Endothelial cell of umbilical vein (primary cell): ENCODE data around the gene TTC3. TPM values are rescaled to one million over a fixed set of nuclear protein-coding genes. Genes with fewer than 3 reads are reported as not detected.
A peak's percentile ranks its signal among the peaks of the same experiment; 100 is the strongest.
"Not testable (repeated sequence)": the region's sequence is repeated elsewhere in the genome, so short reads cannot be mapped to it uniquely, and the experiment has no call there.

Source experiments
- BruUV-seq: library from RNA; stranded (reverse); fragments of 400-500 nt; replicated peaks from 2 replicates; lab custom pipeline; 2021; lab: Mats Ljungman, UMichigan
- CTCF ChIA-PET: fragments of 300-600, 350-600 bp; sonication (Branson Sonifier 250); formaldehyde crosslinking; loops from one replicate; lab custom pipeline; 2021; ENCODE audit warnings: antibody characterized with exemption, inconsistent platforms; lab: Charles Lee
- POLR2A ChIA-PET: fragments of 300-600, 350-600 bp; sonication (Branson Sonifier 250); formaldehyde crosslinking; loops from one replicate; lab custom pipeline; 2021; ENCODE audit warnings: antibody characterized with exemption, inconsistent platforms; lab: Charles Lee
- DNase-seq: peaks from one replicate; pipeline ENCODE4 v3.0.0-alpha.2; 2011; ENCODE audit warnings: low read depth, low spot score
- FAIRE-seq: peaks from 2 replicates; lab custom pipeline; 2011; peaks lifted over from hg19 to GRCh38; lab: Jason Lieb, UNC
- H2AFZ ChIP-seq: 2 replicates; pipeline ENCODE4 v1.6.0; 2012; ENCODE audit warnings: low read depth, low read length, control low read depth, inconsistent platforms
- H3K27ac ChIP-seq: 2 replicates; pipeline ENCODE4 v1.5.1; 2011; ENCODE audit warnings: low read depth, mild to moderate bottlenecking, control low read depth, low read length, moderate library complexity; ENCODE audit not compliant: insufficient read depth
- H3K27me3 ChIP-seq, 2 experiments: 2 replicates each; pipeline versions ENCODE4 v1.6.0 to v1.6.1; 2011; ENCODE audit warnings: low read length in 2 of 2, mixed read lengths in 1 of 2; ENCODE audit not compliant: control insufficient read depth in 2 of 2, insufficient read depth in 2 of 2
- H3K36me3 ChIP-seq, 2 experiments: 2 replicates in 1 of 2; 3 replicates in 1 of 2; pipeline ENCODE4 v1.5.1; 2011; ENCODE audit warnings: low read length in 2 of 2, mild to moderate bottlenecking in 1 of 2, moderate library complexity in 1 of 2; ENCODE audit not compliant: control insufficient read depth in 2 of 2, insufficient read depth in 2 of 2; ENCODE audit errors: extremely low read depth in 1 of 2
- H3K4me1 ChIP-seq: 3 replicates; pipeline ENCODE4 v1.5.1; 2011; ENCODE audit warnings: mild to moderate bottlenecking, low read length; ENCODE audit not compliant: control insufficient read depth, insufficient read depth; ENCODE audit errors: extremely low read depth
- H3K4me2 ChIP-seq: 2 replicates; pipeline ENCODE4 v1.6.1; 2011; ENCODE audit warnings: low read length, control low read depth, mixed read lengths; ENCODE audit not compliant: insufficient read depth
- H3K4me3 ChIP-seq, 3 experiments: fragments of 200-600 bp in 1 of 3; sonication (generic), shearing (Covaris generic) in 1 of 3; replicated peaks in 1 of 3; 2 replicates each; pipeline ENCODE4 v1.5.1; 2011 to 2016; ENCODE audit warnings: control low read depth in 3 of 3, low read length in 3 of 3, mild to moderate bottlenecking in 2 of 3, inconsistent platforms in 1 of 3, low read depth in 1 of 3, moderate library complexity in 1 of 3; ENCODE audit not compliant: insufficient read depth in 1 of 3
- H3K79me2 ChIP-seq: 2 replicates; pipeline ENCODE4 v1.6.0; 2012; ENCODE audit warnings: low read length, inconsistent platforms; ENCODE audit not compliant: control insufficient read depth, insufficient read depth
- H3K9ac ChIP-seq: replicated peaks from 2 replicates; pipeline ENCODE3; 2011; ENCODE audit warnings: low read length, control low read depth; ENCODE audit not compliant: insufficient read depth; ENCODE audit errors: extremely low read depth
- H3K9me1 ChIP-seq: replicated peaks from 3 replicates; pipeline ENCODE4 v1.6.0; 2011; ENCODE audit warnings: mild to moderate bottlenecking, low read length; ENCODE audit not compliant: control insufficient read depth, insufficient read depth; ENCODE audit errors: extremely low read depth
- H3K9me3 ChIP-seq: replicated peaks from 2 replicates; pipeline ENCODE4 v1.5.1; 2012; ENCODE audit warnings: low read length, inconsistent platforms; ENCODE audit not compliant: control insufficient read depth, insufficient read depth
- H4K20me1 ChIP-seq: replicated peaks from 2 replicates; pipeline ENCODE3; 2011; ENCODE audit warnings: mild to moderate bottlenecking, low read length; ENCODE audit not compliant: control insufficient read depth, insufficient read depth; ENCODE audit errors: extremely low read depth
- EZH2 ChIP-seq: IDR thresholded peaks from 2 replicates; pipeline ENCODE4 v1.6.1; 2012; ENCODE audit warnings: borderline replicate concordance, low read depth, mild to moderate bottlenecking, moderate library complexity, low read length, inconsistent platforms; ENCODE audit not compliant: severe bottlenecking
- FOS ChIP-seq: IDR thresholded peaks from 2 replicates; pipeline ENCODE4 v1.6.1; 2011; ENCODE audit warnings: mild to moderate bottlenecking, low read length, moderate library complexity, borderline replicate concordance; ENCODE audit not compliant: insufficient read depth
- GATA2 ChIP-seq: IDR thresholded peaks from 2 replicates; pipeline ENCODE4 v1.7.0; 2011; ENCODE audit warnings: low read depth, mild to moderate bottlenecking, moderate library complexity, mixed read lengths, low read length; ENCODE audit not compliant: insufficient read length, insufficient read depth
- JUN ChIP-seq: IDR thresholded peaks from 2 replicates; pipeline ENCODE4 v1.6.1; 2011; ENCODE audit warnings: borderline replicate concordance, low read depth; ENCODE audit not compliant: insufficient read length, insufficient read depth
- MYC ChIP-seq: IDR thresholded peaks from one replicate; pipeline ENCODE4 v1.6.1; 2011; ENCODE audit warnings: mild to moderate bottlenecking, low read depth, low read length
- POLR2A ChIP-seq: IDR thresholded peaks from 2 replicates; pipeline ENCODE4 v1.6.1; 2012; ENCODE audit warnings: low read depth, mild to moderate bottlenecking, control low read depth, low read length
- POLR2AphosphoS5 ChIP-seq: IDR thresholded peaks from 2 replicates; pipeline ENCODE4 v1.6.1; 2012; ENCODE audit warnings: low read depth, mild to moderate bottlenecking, control low read depth, low read length, moderate library complexity; ENCODE audit not compliant: insufficient read depth
- dilution Hi-C: fragments of 300-500 bp; cut with MboI; formaldehyde crosslinking; loops from one replicate; pipeline ENCODE4 v1.15.0; 2019; ENCODE audit warnings: low sequenced_read_pairs; ENCODE audit not compliant: extremely low pct_ligation_motif_present
- intact Hi-C: fragments of 100-400 bp; cut with micrococcal nuclease; formaldehyde crosslinking; loops from one replicate; pipeline ENCODE4 v1.10.0; 2022
- polyA plus RNA-seq, 4 experiments: library from polyadenylated mRNA; depleted of rRNA in 3 of 4; stranded (reverse) in 3 of 4; unstranded in 1 of 4; fragments of >200 nt; gene quantifications; 2 replicates each; pipeline versions ENCODE4 v1.2.1 to v1.2.3, GENCODE V29; 2011 to 2012; ENCODE audit warnings: missing spikeins in 1 of 4
- total RNA-seq: library from RNA; stranded (reverse); gene quantifications from 2 replicates; pipeline ENCODE4 v1.2.3, GENCODE V29; 2021
- TF ChIP-seq, protein P1 (sequence below), 2 donors: IDR thresholded peaks; 1 replicate in 1 of 2; 2 replicates in 1 of 2; pipeline ENCODE4 v1.5.1; 2011; ENCODE audit warnings: low read length in 2 of 2, mild to moderate bottlenecking in 2 of 2, moderate library complexity in 2 of 2, control low read depth in 1 of 2, inconsistent platforms in 1 of 2, low read depth in 1 of 2; ENCODE audit not compliant: insufficient read depth in 1 of 2; ENCODE audit errors: extremely low read depth in 1 of 2
- TF ChIP-seq, protein P2 (sequence below): IDR thresholded peaks from 2 replicates; pipeline ENCODE4 v1.6.1; 2011; ENCODE audit not compliant: insufficient read depth, insufficient read length

The TTC3 gene
- total and polyA plus RNA-seq, 2 donors (not counting 3 experiments of a cell fraction or from before 2014, with no cell fraction given) = 26.2 to 113 TPM

DNA sequence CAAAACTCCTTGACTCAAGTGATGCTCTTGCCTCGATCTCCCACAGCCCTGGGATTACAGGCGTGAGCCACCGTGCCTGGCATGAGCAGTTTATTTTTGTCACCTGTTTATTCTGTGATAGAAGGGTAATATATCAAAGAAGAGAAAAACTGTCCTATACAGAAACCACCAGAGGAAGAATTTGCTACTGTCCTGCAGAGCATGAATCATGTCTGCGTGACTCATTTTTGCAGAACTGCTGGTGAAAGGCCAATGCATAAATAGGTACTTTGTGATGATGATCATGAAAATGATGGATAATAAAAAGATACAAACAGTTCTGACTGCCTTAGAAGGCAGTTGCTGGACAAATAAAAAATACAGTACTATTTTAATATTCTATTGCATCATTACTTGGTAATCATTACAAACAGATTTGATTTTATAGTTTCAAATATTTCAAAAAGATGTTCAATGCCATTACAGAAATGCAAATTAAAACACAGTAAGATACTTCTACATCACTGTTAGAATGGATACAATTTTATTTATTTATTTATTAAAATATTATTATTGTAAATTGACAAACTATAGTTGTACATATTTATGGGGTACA lies 40.1 kb upstream of the TTC3 start:
- intact Hi-C loops = no loop called here
- CTCF ChIA-PET = no interaction called here

DNA sequence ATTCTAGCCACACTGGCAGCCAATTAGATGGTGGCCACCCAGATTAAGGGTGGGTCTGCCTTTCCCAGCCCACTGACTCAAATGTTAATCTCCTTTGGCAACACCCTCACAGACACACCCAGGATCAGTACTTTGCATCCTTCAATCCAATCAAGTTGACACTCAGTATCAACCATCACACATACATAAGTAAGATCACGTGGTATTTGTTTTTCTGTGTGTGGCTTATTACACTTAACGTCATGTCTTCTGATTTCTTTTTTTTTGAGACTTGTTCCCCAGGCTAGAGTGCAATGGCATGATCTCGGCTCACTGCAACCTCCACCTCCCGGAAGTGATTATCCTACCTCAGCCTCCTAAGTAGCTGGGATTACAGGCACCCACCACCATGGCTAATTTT lies 38.7 kb upstream of the TTC3 start:
- H3K36me3 ChIP-seq, H3K4me2 ChIP-seq, BruUV-seq, POLR2A ChIA-PET, intact Hi-C loops, H2AFZ ChIP-seq, H3K4me1 ChIP-seq, H3K9me3 ChIP-seq, FAIRE-seq, CTCF ChIA-PET, H3K4me3 ChIP-seq, DNase-seq, H3K9me1 ChIP-seq, H3K27me3 ChIP-seq, H4K20me1 ChIP-seq, H3K9ac ChIP-seq, H3K27ac ChIP-seq, dilution Hi-C loops, H3K79me2 ChIP-seq: not testable (repeated sequence)

More for the DNA sequence above, 40.1 kb upstream of the TTC3 start:
- BruUV-seq = no TSS peak
- Histone ChIP-seq H3K9me3 (no peaks in the 10 kb centered on the region), H3K27me3 (peaks cover 4 to 5% of the 10 kb centered on the region in 2 experiments), H3K9ac (no peak overlapping the region), H3K79me2 (no peaks in the 10 kb centered on the region), H3K9me1 (no peaks in the 10 kb centered on the region), H4K20me1 (no peaks in the 10 kb centered on the region), H3K4me3 (no peak overlapping the region), H3K4me1 (no peaks in the 10 kb centered on the region), H3K36me3 (no peaks in the 10 kb centered on the region), H3K4me2 (no peak overlapping the region), H3K27ac (no peak overlapping the region), H2AFZ (no peak overlapping the region)
- peak; percentile 12 for FAIRE-seq
- dilution Hi-C loops = no loop called here
- TF ChIP-seq, protein P1, sequence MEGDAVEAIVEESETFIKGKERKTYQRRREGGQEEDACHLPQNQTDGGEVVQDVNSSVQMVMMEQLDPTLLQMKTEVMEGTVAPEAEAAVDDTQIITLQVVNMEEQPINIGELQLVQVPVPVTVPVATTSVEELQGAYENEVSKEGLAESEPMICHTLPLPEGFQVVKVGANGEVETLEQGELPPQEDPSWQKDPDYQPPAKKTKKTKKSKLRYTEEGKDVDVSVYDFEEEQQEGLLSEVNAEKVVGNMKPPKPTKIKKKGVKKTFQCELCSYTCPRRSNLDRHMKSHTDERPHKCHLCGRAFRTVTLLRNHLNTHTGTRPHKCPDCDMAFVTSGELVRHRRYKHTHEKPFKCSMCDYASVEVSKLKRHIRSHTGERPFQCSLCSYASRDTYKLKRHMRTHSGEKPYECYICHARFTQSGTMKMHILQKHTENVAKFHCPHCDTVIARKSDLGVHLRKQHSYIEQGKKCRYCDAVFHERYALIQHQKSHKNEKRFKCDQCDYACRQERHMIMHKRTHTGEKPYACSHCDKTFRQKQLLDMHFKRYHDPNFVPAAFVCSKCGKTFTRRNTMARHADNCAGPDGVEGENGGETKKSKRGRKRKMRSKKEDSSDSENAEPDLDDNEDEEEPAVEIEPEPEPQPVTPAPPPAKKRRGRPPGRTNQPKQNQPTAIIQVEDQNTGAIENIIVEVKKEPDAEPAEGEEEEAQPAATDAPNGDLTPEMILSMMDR (IDR thresholded peaks at IDR 0.05; ENCODE audit: extremely low read depth in 1 of 2, insufficient read depth in 1 of 2, low read depth in 1 of 2, low read length in 2 of 2) = no peak
- TF ChIP-seq MYC (no peak), EZH2 (no peak), GATA2 (no peak), POLR2AphosphoS5 (no peak), POLR2A (no peak), JUN (peak; percentile 21), FOS (peak; percentile 79)
- TF ChIP-seq, protein P2, sequence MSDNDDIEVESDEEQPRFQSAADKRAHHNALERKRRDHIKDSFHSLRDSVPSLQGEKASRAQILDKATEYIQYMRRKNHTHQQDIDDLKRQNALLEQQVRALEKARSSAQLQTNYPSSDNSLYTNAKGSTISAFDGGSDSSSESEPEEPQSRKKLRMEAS = no peak
- POLR2A ChIA-PET = no interaction called here
- DNase-seq = no peak
